ENCODE results near the gene FEZF2. TPM values are rescaled to one million over a fixed set of nuclear protein-coding genes. Genes with fewer than 3 reads are reported as not detected.

FEZF2 gene
- total RNA-seq, 1 donor from 2014 or later, result not detected

- peaks cover 70% of the 10 kb centered on the region for H3K27me3 ChIP-seq (ENCODE audit: control insufficient read depth, insufficient read depth, low read length)
- H3K36me3 ChIP-seq (ENCODE audit: control insufficient read depth, insufficient read depth, low read length), result no peaks in the 10 kb centered on the region
- DNase-seq (ENCODE audit: low read depth) (no peak), FAIRE-seq (no peak)
- no peak overlapping the region for H3K4me3 ChIP-seq (ENCODE audit: low read depth, low read length)
- TF ChIP-seq, protein P1, sequence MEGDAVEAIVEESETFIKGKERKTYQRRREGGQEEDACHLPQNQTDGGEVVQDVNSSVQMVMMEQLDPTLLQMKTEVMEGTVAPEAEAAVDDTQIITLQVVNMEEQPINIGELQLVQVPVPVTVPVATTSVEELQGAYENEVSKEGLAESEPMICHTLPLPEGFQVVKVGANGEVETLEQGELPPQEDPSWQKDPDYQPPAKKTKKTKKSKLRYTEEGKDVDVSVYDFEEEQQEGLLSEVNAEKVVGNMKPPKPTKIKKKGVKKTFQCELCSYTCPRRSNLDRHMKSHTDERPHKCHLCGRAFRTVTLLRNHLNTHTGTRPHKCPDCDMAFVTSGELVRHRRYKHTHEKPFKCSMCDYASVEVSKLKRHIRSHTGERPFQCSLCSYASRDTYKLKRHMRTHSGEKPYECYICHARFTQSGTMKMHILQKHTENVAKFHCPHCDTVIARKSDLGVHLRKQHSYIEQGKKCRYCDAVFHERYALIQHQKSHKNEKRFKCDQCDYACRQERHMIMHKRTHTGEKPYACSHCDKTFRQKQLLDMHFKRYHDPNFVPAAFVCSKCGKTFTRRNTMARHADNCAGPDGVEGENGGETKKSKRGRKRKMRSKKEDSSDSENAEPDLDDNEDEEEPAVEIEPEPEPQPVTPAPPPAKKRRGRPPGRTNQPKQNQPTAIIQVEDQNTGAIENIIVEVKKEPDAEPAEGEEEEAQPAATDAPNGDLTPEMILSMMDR (IDR thresholded peaks at IDR 0.05; ENCODE audit: insufficient read depth, low read length, severe bottlenecking), result no peak
Observed at GRCh38 chr3:62368290-62368704, 5.1 kb downstream of the FEZF2 start.

DNA sequence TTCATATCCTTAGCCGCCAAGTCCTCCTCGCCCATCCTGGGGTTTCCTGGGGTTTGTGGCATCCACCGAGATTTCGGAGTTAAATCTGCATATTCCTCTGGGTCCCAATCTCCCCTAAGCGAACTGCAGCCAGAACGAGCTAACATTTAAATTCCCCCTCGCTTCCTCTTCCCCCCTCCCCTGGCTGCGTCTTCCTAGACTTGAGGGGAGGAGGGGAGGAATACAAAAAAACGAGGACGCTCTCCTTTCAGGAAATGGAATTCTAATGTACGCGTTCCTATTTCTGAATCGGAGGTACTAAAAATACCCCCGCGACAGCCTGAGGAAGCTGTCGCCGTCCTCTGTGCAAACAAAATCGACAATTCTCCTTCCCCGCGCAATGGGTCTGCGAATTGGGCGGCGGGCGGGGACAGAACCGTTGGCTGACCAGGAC, 5.6 kb downstream of the FEZF2 start:
- no peaks in the 10 kb centered on the region for H3K36me3 ChIP-seq (ENCODE audit: control insufficient read depth, insufficient read depth, low read length)
- TF ChIP-seq, protein P1 (IDR thresholded peaks at IDR 0.05; ENCODE audit: insufficient read depth, low read length, severe bottlenecking), result no peak
- DNase-seq (ENCODE audit: low read depth) (no peak), FAIRE-seq (no peak)
- no peak overlapping the region for H3K4me3 ChIP-seq (ENCODE audit: low read depth, low read length)
- H3K27me3 ChIP-seq (ENCODE audit: control insufficient read depth, insufficient read depth, low read length), result peaks cover 67% of the 10 kb centered on the region

DNA sequence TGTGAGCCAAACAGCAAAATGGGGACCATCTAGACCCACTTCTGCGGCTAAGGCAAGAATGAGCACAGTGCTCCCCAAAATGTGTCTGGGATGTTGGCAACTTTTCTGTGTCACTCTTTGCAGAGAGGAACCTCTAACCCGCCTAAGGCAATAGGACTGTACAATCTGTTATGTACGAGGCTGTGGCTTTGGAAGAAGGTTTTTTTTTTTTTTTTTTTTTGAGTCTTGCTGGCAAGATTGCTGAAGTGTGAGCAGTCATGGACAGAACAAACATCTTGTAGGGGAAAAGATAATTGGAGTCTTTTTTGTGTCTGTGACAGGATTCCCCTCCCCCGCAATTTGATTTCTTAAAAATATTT, 7.2 kb downstream of the FEZF2 start:
- Histone ChIP-seq H3K36me3 (ENCODE audit: control insufficient read depth, insufficient read depth, low read length) (no peaks in the 10 kb centered on the region), H3K27me3 (ENCODE audit: control insufficient read depth, insufficient read depth, low read length) (peaks cover 51% of the 10 kb centered on the region), H3K4me3 (ENCODE audit: low read depth, low read length) (no peak overlapping the region)
- FAIRE-seq (no peak), DNase-seq (ENCODE audit: low read depth) (no peak)
- TF ChIP-seq, protein P1 (IDR thresholded peaks at IDR 0.05; ENCODE audit: insufficient read depth, low read length, severe bottlenecking), result no peak

DNA sequence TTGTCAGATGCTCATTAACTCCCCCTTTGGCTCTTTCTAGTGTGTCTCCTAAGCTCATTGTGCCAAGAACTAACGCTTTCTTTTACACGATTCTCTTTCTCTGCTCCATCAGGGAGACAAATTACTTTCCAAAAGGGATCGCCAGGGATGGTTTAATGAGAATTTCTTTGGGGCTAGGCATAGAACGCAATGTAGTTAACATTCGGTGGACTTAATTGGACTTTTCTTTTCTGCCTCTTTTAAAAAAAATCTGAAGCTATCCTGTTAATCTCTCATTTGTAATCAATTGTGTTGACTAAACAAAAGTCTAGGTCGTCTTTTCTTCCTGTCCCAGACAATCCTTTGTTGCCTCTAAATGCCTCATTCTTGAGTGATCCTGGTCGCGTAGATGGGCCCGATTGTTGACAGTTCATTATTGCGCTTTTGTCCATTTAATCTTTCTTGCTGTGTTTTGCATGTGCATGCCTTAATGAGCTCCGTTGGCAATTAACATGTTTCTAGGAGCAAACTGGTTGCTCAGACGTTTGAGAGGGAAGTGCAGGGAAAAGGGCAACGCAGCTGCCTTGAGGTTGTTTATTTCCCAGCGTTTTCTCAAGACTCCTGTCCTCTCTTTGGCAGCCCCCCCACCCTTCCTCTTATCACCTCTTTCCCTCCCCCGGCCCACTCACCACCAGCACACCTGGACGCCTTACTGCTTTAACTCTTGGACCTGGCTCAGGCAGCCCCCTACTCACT, 7.8 kb downstream of the FEZF2 start:
- no peak for DNase-seq (ENCODE audit: low read depth)
- FAIRE-seq, result no peak
- TF ChIP-seq, protein P1 (IDR thresholded peaks at IDR 0.05; ENCODE audit: insufficient read depth, low read length, severe bottlenecking), result no peak
- H3K27me3 ChIP-seq (ENCODE audit: control insufficient read depth, insufficient read depth, low read length), result peaks cover 46% of the 10 kb centered on the region
- H3K36me3 ChIP-seq (ENCODE audit: control insufficient read depth, insufficient read depth, low read length), result no peaks in the 10 kb centered on the region
- H3K4me3 ChIP-seq (ENCODE audit: low read depth, low read length), result no peak overlapping the region

DNA sequence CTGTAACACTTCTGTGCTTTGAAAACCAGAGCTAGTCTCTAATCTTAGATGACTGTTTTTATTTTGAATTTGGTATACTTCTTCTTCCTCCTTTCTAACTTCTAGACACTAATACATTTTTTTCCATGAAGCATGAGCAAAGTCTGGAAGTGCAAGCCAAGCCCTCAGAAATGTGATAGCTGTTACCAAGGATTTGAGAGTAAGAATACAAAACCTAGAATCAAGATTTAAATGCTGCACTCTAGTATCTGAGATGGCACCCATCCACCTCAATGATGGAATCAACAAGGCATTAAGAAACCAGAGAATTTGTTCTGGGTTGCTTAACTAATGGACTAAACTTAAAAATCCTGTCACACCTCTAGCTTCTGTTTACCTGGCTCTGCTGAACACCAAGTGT, 9.2 kb downstream of the FEZF2 start:
- no peak for FAIRE-seq
- H3K36me3 ChIP-seq (ENCODE audit: control insufficient read depth, insufficient read depth, low read length), result no peaks in the 10 kb centered on the region
- TF ChIP-seq, protein P1 (IDR thresholded peaks at IDR 0.05; ENCODE audit: insufficient read depth, low read length, severe bottlenecking), result no peak
- DNase-seq (ENCODE audit: low read depth), result no peak
- peaks cover 33% of the 10 kb centered on the region for H3K27me3 ChIP-seq (ENCODE audit: control insufficient read depth, insufficient read depth, low read length)
- H3K4me3 ChIP-seq (ENCODE audit: low read depth, low read length), result no peak overlapping the region

DNA sequence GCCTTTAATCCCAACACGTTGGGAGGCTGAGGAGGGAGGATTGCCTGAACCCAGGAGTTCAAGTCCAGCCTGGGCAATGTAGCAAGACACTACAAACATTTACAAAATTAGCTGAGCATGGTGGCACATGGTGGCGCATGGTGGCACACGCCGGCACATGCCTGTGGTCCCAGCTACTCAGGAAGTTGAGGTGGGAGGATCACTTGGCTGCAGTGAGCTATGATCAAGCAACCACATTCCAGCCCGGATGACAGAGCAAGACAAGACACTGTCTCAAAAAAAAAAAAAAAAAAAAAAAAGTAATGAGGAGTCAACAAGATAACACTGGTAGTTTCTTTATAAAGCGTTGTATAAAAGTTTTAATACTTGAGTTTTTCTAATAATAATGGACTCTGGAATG, 10.1 kb downstream of the FEZF2 start:
- no peak overlapping the region for H3K4me3 ChIP-seq (ENCODE audit: low read depth, low read length)
- TF ChIP-seq, protein P1 (IDR thresholded peaks at IDR 0.05; ENCODE audit: insufficient read depth, low read length, severe bottlenecking), result no peak
- H3K36me3 ChIP-seq (ENCODE audit: control insufficient read depth, insufficient read depth, low read length), result no peaks in the 10 kb centered on the region
- FAIRE-seq (no peak), DNase-seq (ENCODE audit: low read depth) (peak; percentile 25)
- peaks cover 24% of the 10 kb centered on the region for H3K27me3 ChIP-seq (ENCODE audit: control insufficient read depth, insufficient read depth, low read length)

Measured in bronchial epithelial cell (primary cell).